Endothelial cell of umbilical vein (primary cell): ENCODE results near the gene LGALS3BP. TPM values are rescaled to one million over a fixed set of nuclear protein-coding genes. Genes with fewer than 3 reads are reported as not detected.
A peak's percentile ranks its signal among the peaks of the same experiment; 100 is the strongest.

Experiments used
- BruUV-seq: library from RNA; stranded (reverse); fragments of 400-500 nt; replicated peaks from 2 replicates; lab custom pipeline; 2021; lab: Mats Ljungman, UMichigan
- CTCF ChIA-PET: fragments of 300-600, 350-600 bp; sonication (Branson Sonifier 250); formaldehyde crosslinking; loops from one replicate; lab custom pipeline; 2021; ENCODE audit warnings: antibody characterized with exemption, inconsistent platforms; lab: Charles Lee
- POLR2A ChIA-PET: fragments of 300-600, 350-600 bp; sonication (Branson Sonifier 250); formaldehyde crosslinking; loops from one replicate; lab custom pipeline; 2021; ENCODE audit warnings: antibody characterized with exemption, inconsistent platforms; lab: Charles Lee
- DNase-seq: peaks from one replicate; pipeline ENCODE4 v3.0.0-alpha.2; 2011; ENCODE audit warnings: low read depth, low spot score
- FAIRE-seq: peaks from 2 replicates; lab custom pipeline; 2011; peaks lifted over from hg19 to GRCh38; lab: Jason Lieb, UNC
- H2AFZ ChIP-seq: 2 replicates; pipeline ENCODE4 v1.6.0; 2012; ENCODE audit warnings: low read depth, low read length, control low read depth, inconsistent platforms
- H3K27ac ChIP-seq: 2 replicates; pipeline ENCODE4 v1.5.1; 2011; ENCODE audit warnings: low read depth, mild to moderate bottlenecking, control low read depth, low read length, moderate library complexity; ENCODE audit not compliant: insufficient read depth
- H3K27me3 ChIP-seq, 2 experiments: 2 replicates each; pipeline versions ENCODE4 v1.6.0 to v1.6.1; 2011; ENCODE audit warnings: low read length in 2 of 2, mixed read lengths in 1 of 2; ENCODE audit not compliant: control insufficient read depth in 2 of 2, insufficient read depth in 2 of 2
- H3K36me3 ChIP-seq, 2 experiments: 2 replicates in 1 of 2; 3 replicates in 1 of 2; pipeline ENCODE4 v1.5.1; 2011; ENCODE audit warnings: low read length in 2 of 2, mild to moderate bottlenecking in 1 of 2, moderate library complexity in 1 of 2; ENCODE audit not compliant: control insufficient read depth in 2 of 2, insufficient read depth in 2 of 2; ENCODE audit errors: extremely low read depth in 1 of 2
- H3K4me1 ChIP-seq: 3 replicates; pipeline ENCODE4 v1.5.1; 2011; ENCODE audit warnings: mild to moderate bottlenecking, low read length; ENCODE audit not compliant: control insufficient read depth, insufficient read depth; ENCODE audit errors: extremely low read depth
- H3K4me2 ChIP-seq: 2 replicates; pipeline ENCODE4 v1.6.1; 2011; ENCODE audit warnings: low read length, control low read depth, mixed read lengths; ENCODE audit not compliant: insufficient read depth
- H3K4me3 ChIP-seq, 3 experiments: fragments of 200-600 bp in 1 of 3; sonication (generic), shearing (Covaris generic) in 1 of 3; replicated peaks in 1 of 3; 2 replicates each; pipeline ENCODE4 v1.5.1; 2011 to 2016; ENCODE audit warnings: control low read depth in 3 of 3, low read length in 3 of 3, mild to moderate bottlenecking in 2 of 3, inconsistent platforms in 1 of 3, low read depth in 1 of 3, moderate library complexity in 1 of 3; ENCODE audit not compliant: insufficient read depth in 1 of 3
- H3K79me2 ChIP-seq: 2 replicates; pipeline ENCODE4 v1.6.0; 2012; ENCODE audit warnings: low read length, inconsistent platforms; ENCODE audit not compliant: control insufficient read depth, insufficient read depth
- H3K9ac ChIP-seq: replicated peaks from 2 replicates; pipeline ENCODE3; 2011; ENCODE audit warnings: low read length, control low read depth; ENCODE audit not compliant: insufficient read depth; ENCODE audit errors: extremely low read depth
- H3K9me1 ChIP-seq: replicated peaks from 3 replicates; pipeline ENCODE4 v1.6.0; 2011; ENCODE audit warnings: mild to moderate bottlenecking, low read length; ENCODE audit not compliant: control insufficient read depth, insufficient read depth; ENCODE audit errors: extremely low read depth
- H3K9me3 ChIP-seq: replicated peaks from 2 replicates; pipeline ENCODE4 v1.5.1; 2012; ENCODE audit warnings: low read length, inconsistent platforms; ENCODE audit not compliant: control insufficient read depth, insufficient read depth
- H4K20me1 ChIP-seq: replicated peaks from 2 replicates; pipeline ENCODE3; 2011; ENCODE audit warnings: mild to moderate bottlenecking, low read length; ENCODE audit not compliant: control insufficient read depth, insufficient read depth; ENCODE audit errors: extremely low read depth
- CTCF ChIP-seq, 2 donors: IDR thresholded peaks; 1 replicate in 1 of 2; 2 replicates in 1 of 2; pipeline ENCODE4 v1.5.1; 2011; ENCODE audit warnings: low read length in 2 of 2, mild to moderate bottlenecking in 2 of 2, moderate library complexity in 2 of 2, control low read depth in 1 of 2, inconsistent platforms in 1 of 2, low read depth in 1 of 2; ENCODE audit not compliant: insufficient read depth in 1 of 2; ENCODE audit errors: extremely low read depth in 1 of 2
- EZH2 ChIP-seq: IDR thresholded peaks from 2 replicates; pipeline ENCODE4 v1.6.1; 2012; ENCODE audit warnings: borderline replicate concordance, low read depth, mild to moderate bottlenecking, moderate library complexity, low read length, inconsistent platforms; ENCODE audit not compliant: severe bottlenecking
- FOS ChIP-seq: IDR thresholded peaks from 2 replicates; pipeline ENCODE4 v1.6.1; 2011; ENCODE audit warnings: mild to moderate bottlenecking, low read length, moderate library complexity, borderline replicate concordance; ENCODE audit not compliant: insufficient read depth
- GATA2 ChIP-seq: IDR thresholded peaks from 2 replicates; pipeline ENCODE4 v1.7.0; 2011; ENCODE audit warnings: low read depth, mild to moderate bottlenecking, moderate library complexity, mixed read lengths, low read length; ENCODE audit not compliant: insufficient read length, insufficient read depth
- JUN ChIP-seq: IDR thresholded peaks from 2 replicates; pipeline ENCODE4 v1.6.1; 2011; ENCODE audit warnings: borderline replicate concordance, low read depth; ENCODE audit not compliant: insufficient read length, insufficient read depth
- MAX ChIP-seq: IDR thresholded peaks from 2 replicates; pipeline ENCODE4 v1.6.1; 2011; ENCODE audit not compliant: insufficient read depth, insufficient read length
- MYC ChIP-seq: IDR thresholded peaks from one replicate; pipeline ENCODE4 v1.6.1; 2011; ENCODE audit warnings: mild to moderate bottlenecking, low read depth, low read length
- POLR2A ChIP-seq: IDR thresholded peaks from 2 replicates; pipeline ENCODE4 v1.6.1; 2012; ENCODE audit warnings: low read depth, mild to moderate bottlenecking, control low read depth, low read length
- POLR2AphosphoS5 ChIP-seq: IDR thresholded peaks from 2 replicates; pipeline ENCODE4 v1.6.1; 2012; ENCODE audit warnings: low read depth, mild to moderate bottlenecking, control low read depth, low read length, moderate library complexity; ENCODE audit not compliant: insufficient read depth
- dilution Hi-C: fragments of 300-500 bp; cut with MboI; formaldehyde crosslinking; loops from one replicate; pipeline ENCODE4 v1.15.0; 2019; ENCODE audit warnings: low sequenced_read_pairs; ENCODE audit not compliant: extremely low pct_ligation_motif_present
- intact Hi-C: fragments of 100-400 bp; cut with micrococcal nuclease; formaldehyde crosslinking; loops from one replicate; pipeline ENCODE4 v1.10.0; 2022
- polyA plus RNA-seq, 4 experiments: library from polyadenylated mRNA; depleted of rRNA in 3 of 4; stranded (reverse) in 3 of 4; unstranded in 1 of 4; fragments of >200 nt; gene quantifications; 2 replicates each; pipeline versions ENCODE4 v1.2.1 to v1.2.3, GENCODE V29; 2011 to 2012; ENCODE audit warnings: missing spikeins in 1 of 4
- total RNA-seq: library from RNA; stranded (reverse); gene quantifications from 2 replicates; pipeline ENCODE4 v1.2.3, GENCODE V29; 2021

The LGALS3BP gene
- total and polyA plus RNA-seq, 2 donors (not counting 3 experiments of a cell fraction or from before 2014, with no cell fraction given) = 0.77 to 1.3 TPM

GRCh38 chr17:78971756-78972506, 7.8 kb downstream of the LGALS3BP start:
- no peak for FAIRE-seq
- no peak overlapping the region for H3K27ac ChIP-seq
- H3K4me1 ChIP-seq = no peaks in the 10 kb centered on the region
- no peak overlapping the region for H3K9ac ChIP-seq
- dilution Hi-C loops = no loop called here
- ChIA-PET CTCF (interaction anchor here (0.6 to 9.1 kb wide), 40 partner anchors 8 to 475 kb away, joined by 3 to 171 read pairs (median 7); partner anchors contain the start of genes CANT1, LGALS3BP and USP36), POLR2A (no interaction called here)
- TF ChIP-seq MAX (no peak), POLR2A (no peak), CTCF (IDR thresholded peaks at IDR 0.05; ENCODE audit: extremely low read depth in 1 of 2, insufficient read depth in 1 of 2, low read depth in 1 of 2, low read length in 2 of 2) (no peak), FOS (no peak), GATA2 (no peak), MYC (no peak), JUN (no peak), POLR2AphosphoS5 (no peak), EZH2 (no peak)
- no peaks in the 10 kb centered on the region for H3K9me1 ChIP-seq
- H3K4me3 ChIP-seq = no peak overlapping the region
- no peaks in the 10 kb centered on the region for H4K20me1 ChIP-seq
- H3K79me2 ChIP-seq = no peaks in the 10 kb centered on the region
- peak overlapping the region; percentile 93 for H2AFZ ChIP-seq
- no peaks in the 10 kb centered on the region for H3K27me3 ChIP-seq
- no peaks in the 10 kb centered on the region for H3K9me3 ChIP-seq
- no TSS peak for BruUV-seq
- no peak for DNase-seq
- no peak overlapping the region for H3K4me2 ChIP-seq
- intact Hi-C loops = loop anchor here (1.0 kb wide), 5 partner anchors 33 to 475 kb away; no protein-coding TSS in a partner anchor
- no peaks in the 10 kb centered on the region for H3K36me3 ChIP-seq
